ENCODE results near the gene STON1.

STON1 gene

GRCh38 chr2:48511849-48512470 lies 18.0 kb upstream of the STON1 start:
- Histone ChIP-seq H3K4me3 (ENCODE audit: low read length) (no peak overlapping the region), H3K36me3 (replicated peaks; ENCODE audit: insufficient read depth, low read length) (no peaks in the 10 kb centered on the region), H3K27me3 (replicated peaks; ENCODE audit: insufficient read depth, low read length) (no peaks in the 10 kb centered on the region), H3K27ac (ENCODE audit: low read length) (no peak overlapping the region), H4K20me1 (ENCODE audit: insufficient read depth, low read length) (no peaks in the 10 kb centered on the region), H2AFZ (ENCODE audit: low read length) (no peak overlapping the region), H3K4me2 (ENCODE audit: low read depth, low read length) (no peak overlapping the region), H3F3A (ENCODE audit: insufficient read depth, low read length) (no peaks in the 10 kb centered on the region), H3K9me2 (replicated peaks; ENCODE audit: insufficient read depth, low read length) (no peaks in the 10 kb centered on the region), H3K9ac (ENCODE audit: low read length) (no peak overlapping the region), H3K79me2 (ENCODE audit: low read length) (no peaks in the 10 kb centered on the region), H3K9me3 (replicated peaks; ENCODE audit: insufficient read depth, low read length) (no peaks in the 10 kb centered on the region), H3K4me1 (ENCODE audit: low read length) (no peaks in the 10 kb centered on the region)
- TF ChIP-seq EZH2 (optimal IDR thresholded peaks at IDR 0.05; ENCODE audit: low read depth, low read length) (no peak), EZH2phosphoT487 (IDR thresholded peaks at IDR 0.05; ENCODE audit: low read length) (no peak), CTCF (IDR thresholded peaks at IDR 0.05; ENCODE audit: low read length) (no peak)
- DNase-seq: no peak

GRCh38 chr2:48512571-48512970 lies 17.4 kb upstream of the STON1 start:
- DNase-seq: no peak
- no peaks in the 10 kb centered on the region for H3K4me1 ChIP-seq (ENCODE audit: low read length)
- H2AFZ ChIP-seq (ENCODE audit: low read length): no peak overlapping the region
- H3K79me2 ChIP-seq (ENCODE audit: low read length): no peaks in the 10 kb centered on the region
- H3K9me3 ChIP-seq (replicated peaks; ENCODE audit: insufficient read depth, low read length): no peaks in the 10 kb centered on the region
- H3K9ac ChIP-seq (ENCODE audit: low read length): no peak overlapping the region
- no peaks in the 10 kb centered on the region for H4K20me1 ChIP-seq (ENCODE audit: insufficient read depth, low read length)
- no peak overlapping the region for H3K27ac ChIP-seq (ENCODE audit: low read length)
- no peaks in the 10 kb centered on the region for H3K36me3 ChIP-seq (replicated peaks; ENCODE audit: insufficient read depth, low read length)
- TF ChIP-seq CTCF (IDR thresholded peaks at IDR 0.05; ENCODE audit: low read length): no peak
- TF ChIP-seq EZH2phosphoT487 (IDR thresholded peaks at IDR 0.05; ENCODE audit: low read length): no peak
- no peak for TF ChIP-seq EZH2 (optimal IDR thresholded peaks at IDR 0.05; ENCODE audit: low read depth, low read length)
- H3K4me2 ChIP-seq (ENCODE audit: low read depth, low read length): no peak overlapping the region
- H3K27me3 ChIP-seq (replicated peaks; ENCODE audit: insufficient read depth, low read length): no peaks in the 10 kb centered on the region
- H3K4me3 ChIP-seq (ENCODE audit: low read length): no peak overlapping the region
- no peaks in the 10 kb centered on the region for H3F3A ChIP-seq (ENCODE audit: insufficient read depth, low read length)
- H3K9me2 ChIP-seq (replicated peaks; ENCODE audit: insufficient read depth, low read length): no peaks in the 10 kb centered on the region

- Histone ChIP-seq H3K4me1 (ENCODE audit: low read length) (no peaks in the 10 kb centered on the region), H3K27ac (ENCODE audit: low read length) (no peak overlapping the region), H4K20me1 (ENCODE audit: insufficient read depth, low read length) (no peaks in the 10 kb centered on the region), H3K9me2 (replicated peaks; ENCODE audit: insufficient read depth, low read length) (no peaks in the 10 kb centered on the region), H3K27me3 (replicated peaks; ENCODE audit: insufficient read depth, low read length) (no peaks in the 10 kb centered on the region), H3K4me3 (ENCODE audit: low read length) (no peak overlapping the region), H3K79me2 (ENCODE audit: low read length) (no peaks in the 10 kb centered on the region), H3K36me3 (replicated peaks; ENCODE audit: insufficient read depth, low read length) (no peaks in the 10 kb centered on the region), H3K4me2 (ENCODE audit: low read depth, low read length) (no peak overlapping the region), H3K9me3 (replicated peaks; ENCODE audit: insufficient read depth, low read length) (no peaks in the 10 kb centered on the region), H2AFZ (ENCODE audit: low read length) (no peak overlapping the region), H3K9ac (ENCODE audit: low read length) (no peak overlapping the region), H3F3A (ENCODE audit: insufficient read depth, low read length) (no peaks in the 10 kb centered on the region)
- TF ChIP-seq EZH2phosphoT487 (IDR thresholded peaks at IDR 0.05; ENCODE audit: low read length): no peak
- no peak for TF ChIP-seq CTCF (IDR thresholded peaks at IDR 0.05; ENCODE audit: low read length)
- TF ChIP-seq EZH2 (optimal IDR thresholded peaks at IDR 0.05; ENCODE audit: low read depth, low read length): no peak
- no peak for DNase-seq
Observed at GRCh38 chr2:48514348-48515003, 15.5 kb upstream of the STON1 start.

Measured in MM.1S (cell line).